Measurements from ENCODE around the gene AP4B1.

The AP4B1 gene

GRCh38 chr1:113951719-113952118 is 47.1 kb upstream of the AP4B1 start:
- no peak overlapping the region for H3K27ac ChIP-seq (ENCODE audit: extremely low read depth, low read depth, low read length)
- peaks cover 14% of the 10 kb centered on the region; the same call in 1 of the 2 replicates for H3K4me1 ChIP-seq (ENCODE audit: control insufficient read depth, insufficient read depth, low read length)
- H3K4me3 ChIP-seq (ENCODE audit: low read depth, low read length): no peak overlapping the region
- ChIA-PET POLR2A (interaction anchor here (0.7 kb wide), 1 partner anchor 27 kb away, joined by 3 read pairs; no protein-coding TSS in a partner anchor), CTCF (interaction anchor here (0.6 to 1.3 kb wide), 3 partner anchors 10 to 331 kb away, joined by 3 read pairs; no protein-coding TSS in a partner anchor)
- TF ChIP-seq ZNF114 (tag by site-specific recombination; IDR thresholded peaks at IDR 0.05): no peak
- TF ChIP-seq ZNF677 (tag by site-specific recombination; IDR thresholded peaks at IDR 0.05): no peak
- no peak for TF ChIP-seq ZNF16 (tag by site-specific recombination; IDR thresholded peaks at IDR 0.05; ENCODE audit: low read depth)
- no peak for TF ChIP-seq ZNF555 (tag by site-specific recombination; conservative IDR thresholded peaks at IDR 0.05)
- TF ChIP-seq ZNF404 (tag by site-specific recombination; IDR thresholded peaks at IDR 0.05): no peak
- TF ChIP-seq, protein P1, sequence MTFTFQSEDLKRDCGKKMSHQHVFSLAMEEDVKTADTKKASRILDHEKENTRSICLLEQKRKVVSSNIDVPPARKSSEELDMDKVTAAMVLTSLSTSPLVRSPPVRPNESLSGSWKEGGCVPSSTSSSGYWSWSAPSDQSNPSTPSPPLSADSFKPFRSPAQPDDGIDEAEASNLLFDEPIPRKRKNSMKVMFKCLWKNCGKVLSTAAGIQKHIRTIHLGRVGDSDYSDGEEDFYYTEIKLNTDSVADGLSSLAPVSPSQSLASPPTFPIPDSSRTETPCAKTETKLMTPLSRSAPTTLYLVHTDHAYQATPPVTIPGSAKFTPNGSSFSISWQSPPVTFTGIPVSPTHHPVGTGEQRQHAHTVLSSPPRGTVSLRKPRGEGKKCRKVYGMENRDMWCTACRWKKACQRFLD (tag by site-specific recombination; IDR thresholded peaks at IDR 0.05): no peak
- TF ChIP-seq, protein P2, sequence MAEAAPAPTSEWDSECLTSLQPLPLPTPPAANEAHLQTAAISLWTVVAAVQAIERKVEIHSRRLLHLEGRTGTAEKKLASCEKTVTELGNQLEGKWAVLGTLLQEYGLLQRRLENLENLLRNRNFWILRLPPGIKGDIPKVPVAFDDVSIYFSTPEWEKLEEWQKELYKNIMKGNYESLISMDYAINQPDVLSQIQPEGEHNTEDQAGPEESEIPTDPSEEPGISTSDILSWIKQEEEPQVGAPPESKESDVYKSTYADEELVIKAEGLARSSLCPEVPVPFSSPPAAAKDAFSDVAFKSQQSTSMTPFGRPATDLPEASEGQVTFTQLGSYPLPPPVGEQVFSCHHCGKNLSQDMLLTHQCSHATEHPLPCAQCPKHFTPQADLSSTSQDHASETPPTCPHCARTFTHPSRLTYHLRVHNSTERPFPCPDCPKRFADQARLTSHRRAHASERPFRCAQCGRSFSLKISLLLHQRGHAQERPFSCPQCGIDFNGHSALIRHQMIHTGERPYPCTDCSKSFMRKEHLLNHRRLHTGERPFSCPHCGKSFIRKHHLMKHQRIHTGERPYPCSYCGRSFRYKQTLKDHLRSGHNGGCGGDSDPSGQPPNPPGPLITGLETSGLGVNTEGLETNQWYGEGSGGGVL (tag by site-specific recombination; IDR thresholded peaks at IDR 0.05): no peak
- TF ChIP-seq ZNF169 (tag by site-specific recombination; IDR thresholded peaks at IDR 0.05): no peak
- no peak for TF ChIP-seq ZNF560 (tag by site-specific recombination; IDR thresholded peaks at IDR 0.05; ENCODE audit: borderline replicate concordance)
- TF ChIP-seq ZNF514 (tag by site-specific recombination; IDR thresholded peaks at IDR 0.05): no peak
- TF ChIP-seq, protein P3, sequence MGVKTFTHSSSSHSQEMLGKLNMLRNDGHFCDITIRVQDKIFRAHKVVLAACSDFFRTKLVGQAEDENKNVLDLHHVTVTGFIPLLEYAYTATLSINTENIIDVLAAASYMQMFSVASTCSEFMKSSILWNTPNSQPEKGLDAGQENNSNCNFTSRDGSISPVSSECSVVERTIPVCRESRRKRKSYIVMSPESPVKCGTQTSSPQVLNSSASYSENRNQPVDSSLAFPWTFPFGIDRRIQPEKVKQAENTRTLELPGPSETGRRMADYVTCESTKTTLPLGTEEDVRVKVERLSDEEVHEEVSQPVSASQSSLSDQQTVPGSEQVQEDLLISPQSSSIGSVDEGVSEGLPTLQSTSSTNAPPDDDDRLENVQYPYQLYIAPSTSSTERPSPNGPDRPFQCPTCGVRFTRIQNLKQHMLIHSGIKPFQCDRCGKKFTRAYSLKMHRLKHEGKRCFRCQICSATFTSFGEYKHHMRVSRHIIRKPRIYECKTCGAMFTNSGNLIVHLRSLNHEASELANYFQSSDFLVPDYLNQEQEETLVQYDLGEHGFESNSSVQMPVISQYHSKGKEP (tag by site-specific recombination; IDR thresholded peaks at IDR 0.05): no peak
- TF ChIP-seq ZIC2 (tag by site-specific recombination; IDR thresholded peaks at IDR 0.05): no peak
- TF ChIP-seq ZBTB49 (tag by site-specific recombination; IDR thresholded peaks at IDR 0.05; ENCODE audit: low read depth): no peak
- no peak for TF ChIP-seq BCL6B (tag by site-specific recombination; IDR thresholded peaks at IDR 0.05)
- TF ChIP-seq ZNF623 (tag by site-specific recombination; IDR thresholded peaks at IDR 0.05): no peak
- no peak for TF ChIP-seq ZNF221 (tag by site-specific recombination; IDR thresholded peaks at IDR 0.05; ENCODE audit: borderline replicate concordance)
- no peak for TF ChIP-seq ZSCAN5A (tag by site-specific recombination; IDR thresholded peaks at IDR 0.05)
- no peak for TF ChIP-seq ZNF274 (IDR thresholded peaks at IDR 0.05; ENCODE audit: low read length)
- TF ChIP-seq ZNF274 (tag by site-specific recombination; IDR thresholded peaks at IDR 0.05; ENCODE audit: borderline replicate concordance): no peak
- peaks cover 12 to 24% of the 10 kb centered on the region in 2 experiments for H3K36me3 ChIP-seq (ENCODE audit: control insufficient read depth in 2 of 2, insufficient read depth in 1 of 2, low read length in 2 of 2)
- no peaks in the 10 kb centered on the region for H3K9me3 ChIP-seq (ENCODE audit: control insufficient read depth, insufficient read depth, low read depth, low read length)
